NCI-H2171 (cell line): ENCODE data around the gene UQCRHL.
A peak's percentile ranks its signal among the peaks of the same experiment; 100 is the strongest.
"Not testable (repeated sequence)": the region's sequence is repeated elsewhere in the genome, so short reads cannot be mapped to it uniquely, and the experiment has no call there.

Source experiments
- DNase-seq: peaks from one replicate; lab custom pipeline; 2025; lab: John Stamatoyannopoulos, UW

UQCRHL gene

GRCh38 chr1:15835205-15835740 is 27.8 kb upstream of the UQCRHL start:
- no peak for DNase-seq

GRCh38 chr1:15834406-15835204 is 27.2 kb upstream of the UQCRHL start:
- DNase-seq: peak; percentile 92

DNA sequence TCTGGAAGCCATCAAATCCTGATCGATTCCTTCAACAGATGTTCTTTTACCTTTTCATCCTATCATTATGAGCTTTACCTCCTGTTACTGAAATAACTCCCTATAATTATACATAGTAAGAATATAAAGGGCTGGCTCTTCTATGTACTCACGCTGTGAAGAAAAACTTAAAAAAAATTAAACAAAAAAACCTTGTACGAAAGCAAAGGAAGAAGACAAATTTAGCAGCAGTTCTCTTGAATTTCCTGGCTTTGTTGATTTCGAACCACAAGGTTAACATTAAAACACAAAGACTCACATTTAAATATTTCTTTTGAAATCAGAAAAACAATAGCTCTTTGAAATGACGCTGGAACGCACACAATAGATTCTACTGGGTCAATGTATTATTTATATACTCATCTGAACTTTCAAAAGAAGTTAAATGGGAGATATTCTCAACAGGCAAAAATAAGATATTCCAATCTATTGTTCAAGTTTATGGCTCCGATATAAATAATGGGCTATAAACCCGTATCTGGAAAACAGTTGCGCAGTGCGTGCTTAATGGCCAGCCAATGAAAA is 26.5 kb upstream of the UQCRHL start:
- no peak for DNase-seq

DNA sequence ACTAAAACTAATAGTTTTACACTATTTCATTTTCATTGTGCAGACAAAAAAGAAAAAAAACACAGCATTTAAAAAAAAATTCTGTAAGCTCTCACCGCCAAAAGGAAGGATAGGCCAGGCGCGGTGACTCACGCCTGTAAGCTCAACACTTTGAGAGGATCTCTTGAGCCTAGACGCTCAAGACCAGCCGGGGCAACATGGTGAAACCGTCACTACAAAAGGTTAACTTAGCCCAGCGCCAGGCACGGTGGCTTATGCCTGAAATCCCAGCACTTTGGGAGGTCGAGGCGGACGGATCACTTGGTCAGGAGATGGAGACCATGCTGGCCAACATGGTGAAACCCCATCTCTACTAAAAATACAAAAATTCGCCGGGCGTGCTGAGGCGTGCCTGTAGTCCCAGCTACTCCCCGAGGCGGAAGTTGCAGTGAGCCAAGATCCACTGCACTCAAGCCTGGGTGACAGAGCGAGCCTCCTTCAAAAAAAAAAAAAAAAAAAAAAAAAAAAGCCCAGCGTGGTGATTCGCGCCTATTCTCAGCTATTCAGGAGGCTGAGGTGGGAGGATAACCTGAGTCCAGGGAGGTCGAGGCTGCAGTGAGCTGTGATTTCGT is 25.7 kb upstream of the UQCRHL start:
- DNase-seq: peak; percentile 83

DNA sequence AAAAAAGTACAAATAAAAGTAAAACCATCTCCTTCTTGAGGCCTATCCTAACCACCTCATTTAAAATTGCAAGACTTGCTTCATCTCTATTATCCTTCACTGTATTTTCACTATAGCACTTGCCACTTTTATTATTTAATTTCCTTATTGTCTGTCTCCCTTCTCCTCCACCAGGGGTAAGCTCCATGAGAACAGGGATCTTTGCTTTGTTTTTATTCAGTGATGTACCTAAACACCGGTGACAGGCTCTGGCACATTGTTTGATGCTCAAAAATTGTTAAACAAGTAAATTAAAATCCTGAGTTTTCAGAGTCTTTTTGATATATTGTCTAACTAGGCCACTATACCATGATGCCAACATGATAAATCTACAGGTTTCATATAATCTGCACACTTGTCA is 22.8 kb upstream of the UQCRHL start:
- no peak for DNase-seq

DNA sequence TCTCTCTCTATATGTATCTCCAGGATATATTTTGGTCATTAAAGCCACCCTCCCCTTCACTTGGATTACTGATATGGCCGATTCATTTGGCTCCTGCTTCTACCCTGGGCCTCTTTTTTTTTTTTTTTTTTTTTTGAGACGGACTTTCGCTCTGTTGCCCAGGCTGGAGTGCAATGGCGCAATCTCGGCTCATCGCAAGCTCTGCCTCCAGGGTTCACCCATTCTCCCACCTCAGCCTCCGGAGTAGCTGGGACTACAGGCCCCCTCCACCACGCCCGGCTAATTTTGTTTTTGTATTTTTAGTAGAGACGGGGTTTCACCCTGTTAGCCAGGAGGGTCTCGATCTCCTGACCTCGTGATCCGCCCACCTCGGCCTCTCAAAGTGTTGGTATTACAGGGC is 21.5 kb upstream of the UQCRHL start:
- not testable (repeated sequence) for DNase-seq

DNA sequence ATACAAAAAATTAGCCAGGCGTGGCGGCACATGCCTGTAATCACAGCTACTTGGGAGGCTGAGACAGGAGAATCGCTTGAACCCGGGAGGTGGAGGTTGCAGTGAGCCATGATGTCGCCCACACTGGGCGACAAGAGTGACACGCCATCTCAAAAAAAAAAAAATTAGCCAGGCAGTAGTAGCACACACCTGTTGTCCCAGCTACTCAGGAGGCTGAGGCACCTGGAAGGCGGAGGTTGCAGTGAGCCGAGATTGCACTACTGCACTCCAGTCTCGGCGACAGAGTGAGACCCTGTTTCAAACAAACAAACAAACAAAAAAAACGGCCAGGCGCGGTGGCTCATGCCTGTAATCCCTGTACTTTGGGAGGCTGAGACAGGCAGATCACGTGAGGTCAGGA is 20.1 kb upstream of the UQCRHL start:
- DNase-seq: not testable (repeated sequence)

DNA sequence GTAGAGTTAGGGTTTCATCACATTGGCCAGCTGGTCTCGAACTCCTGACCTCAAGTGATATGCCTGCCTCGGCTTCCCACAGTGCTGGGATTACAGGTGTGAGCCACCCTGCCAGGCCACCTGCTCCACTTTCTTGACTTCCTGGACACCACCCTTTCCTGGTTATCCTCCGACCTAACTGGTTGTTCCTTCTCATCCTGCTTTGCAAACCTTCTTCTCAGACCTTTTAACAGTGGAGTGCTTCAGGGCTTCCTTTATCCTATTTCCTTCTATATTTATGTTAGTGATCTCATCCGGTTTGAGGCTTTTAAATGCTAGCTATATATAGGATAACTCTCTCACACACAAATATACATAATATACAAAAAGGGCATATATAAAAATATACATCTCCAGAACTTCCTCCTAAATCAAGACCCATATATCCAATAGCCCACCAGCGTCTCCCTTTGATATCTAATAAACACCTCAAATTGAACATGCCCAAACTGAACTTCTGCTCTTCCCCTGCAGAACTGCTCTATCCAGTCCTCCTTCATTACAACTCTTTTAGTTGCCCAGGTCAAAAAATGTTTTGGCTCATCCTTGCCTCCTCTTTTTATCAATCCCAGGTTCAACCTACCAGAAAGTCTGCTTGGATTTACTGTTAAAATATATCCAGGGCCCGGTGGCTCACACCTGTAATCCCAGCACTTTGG is 19.5 kb upstream of the UQCRHL start:
- DNase-seq: no peak

- no peak for DNase-seq
These were observed 18.4 kb upstream of the UQCRHL start for GRCh38 chr1:15825800-15826199.

GRCh38 chr1:15820478-15820877 is 13.0 kb upstream of the UQCRHL start:
- no peak for DNase-seq

GRCh38 chr1:15816674-15817073 is 9.2 kb upstream of the UQCRHL start:
- DNase-seq: peak; percentile 15

DNA sequence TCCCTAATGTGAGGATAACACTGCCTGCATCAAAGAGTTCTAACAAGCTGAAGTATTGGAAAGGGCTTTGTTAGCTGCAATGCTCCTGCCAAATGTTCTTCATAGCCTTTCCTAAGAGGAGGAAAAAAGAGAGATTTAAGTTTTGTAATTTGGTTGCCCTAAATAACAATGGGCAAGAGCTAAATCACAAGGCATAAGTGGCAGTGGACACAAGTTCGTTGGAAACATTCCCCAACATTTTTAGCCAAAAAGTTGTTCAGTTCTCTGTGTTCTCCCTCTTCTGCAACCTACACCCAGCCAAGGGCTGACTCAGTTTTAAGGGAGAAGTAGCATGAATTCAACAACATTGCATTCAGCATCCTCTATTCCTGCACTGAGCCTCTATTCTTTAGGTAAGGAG is 2.6 kb upstream of the UQCRHL start:
- no peak for DNase-seq

- no peak for DNase-seq
These were observed 1.5 kb upstream of the UQCRHL start for GRCh38 chr1:15808955-15809354.

- no peak for DNase-seq
These were observed 328 bp downstream of the UQCRHL start for GRCh38 chr1:15807121-15807520.

GRCh38 chr1:15804060-15804459 is 3.4 kb downstream of the UQCRHL start:
- no peak for DNase-seq

DNA sequence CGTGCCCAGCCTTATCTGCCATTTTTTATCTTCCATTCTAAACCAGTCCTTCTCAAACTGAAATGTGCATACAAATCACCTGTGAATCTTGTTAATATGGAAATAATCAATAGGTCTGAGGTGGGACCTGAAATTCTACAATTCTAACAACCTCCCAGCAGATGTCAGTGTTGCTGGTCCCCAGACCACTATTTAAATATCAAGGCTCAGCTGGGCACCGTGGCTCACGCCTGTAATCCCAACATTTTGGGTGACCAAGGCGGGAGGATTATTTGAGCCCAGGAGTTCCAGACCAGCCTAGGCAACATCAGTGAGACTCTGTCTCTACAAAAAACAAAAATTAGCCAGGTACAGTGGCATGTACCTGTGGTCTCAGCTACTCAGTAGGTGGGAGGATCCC is 4.1 kb downstream of the UQCRHL start:
- no peak for DNase-seq

GRCh38 chr1:15802234-15802965 is 5.0 kb downstream of the UQCRHL start:
- DNase-seq: no peak

- no peak for DNase-seq
These were observed 7.3 kb downstream of the UQCRHL start for GRCh38 chr1:15799928-15800835.

GRCh38 chr1:15799004-15799867 is 8.2 kb downstream of the UQCRHL start:
- no peak for DNase-seq
